ENCODE data around the gene RAB6A.

RAB6A gene

DNA sequence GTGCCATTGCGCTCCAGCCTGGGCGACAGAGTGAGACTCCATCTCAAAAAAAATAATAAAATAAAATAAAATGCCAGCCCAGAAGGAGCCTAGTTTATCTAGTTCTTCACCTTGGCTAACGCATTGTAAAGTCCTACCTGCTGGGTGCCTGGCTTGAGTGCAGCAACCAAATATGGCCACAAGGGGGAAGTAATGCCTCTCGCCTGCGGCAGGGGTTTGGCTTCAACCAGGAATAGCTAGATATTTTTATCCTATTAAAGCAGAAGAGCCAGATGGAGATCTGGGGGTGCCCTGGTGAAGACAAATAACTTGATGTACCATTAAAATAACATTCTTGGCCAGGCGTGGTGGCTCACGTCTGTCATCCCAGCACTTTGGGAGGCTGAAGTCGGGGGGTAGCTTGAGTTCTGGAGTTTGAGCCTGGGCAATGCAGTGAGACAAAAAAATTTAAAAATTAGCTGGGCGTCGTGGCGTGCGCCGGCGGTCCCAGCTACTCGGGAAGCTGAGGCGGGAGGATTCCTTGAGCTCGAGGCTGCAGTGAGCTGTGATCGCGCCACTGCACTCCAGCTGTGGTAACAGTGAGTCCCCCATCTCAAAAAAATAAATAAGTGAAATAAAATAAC lies 135.1 kb downstream of the RAB6A start:
- peak; percentile 63 for DNase-seq (ENCODE audit: low spot score)

Measured in SK-N-DZ (cell line).